Endothelial cell of umbilical vein (primary cell): ENCODE data around the gene NCBP1. TPM values are rescaled to one million over a fixed set of nuclear protein-coding genes. Genes with fewer than 3 reads are reported as not detected.

Experiments used
- BruUV-seq: library from RNA; stranded (reverse); fragments of 400-500 nt; replicated peaks from 2 replicates; lab custom pipeline; 2021; lab: Mats Ljungman, UMichigan
- CTCF ChIA-PET: fragments of 300-600, 350-600 bp; sonication (Branson Sonifier 250); formaldehyde crosslinking; loops from one replicate; lab custom pipeline; 2021; ENCODE audit warnings: antibody characterized with exemption, inconsistent platforms; lab: Charles Lee
- POLR2A ChIA-PET: fragments of 300-600, 350-600 bp; sonication (Branson Sonifier 250); formaldehyde crosslinking; loops from one replicate; lab custom pipeline; 2021; ENCODE audit warnings: antibody characterized with exemption, inconsistent platforms; lab: Charles Lee
- DNase-seq: peaks from one replicate; pipeline ENCODE4 v3.0.0-alpha.2; 2011; ENCODE audit warnings: low read depth, low spot score
- FAIRE-seq: peaks from 2 replicates; lab custom pipeline; 2011; peaks lifted over from hg19 to GRCh38; lab: Jason Lieb, UNC
- H2AFZ ChIP-seq: 2 replicates; pipeline ENCODE4 v1.6.0; 2012; ENCODE audit warnings: low read depth, low read length, control low read depth, inconsistent platforms
- H3K27ac ChIP-seq: 2 replicates; pipeline ENCODE4 v1.5.1; 2011; ENCODE audit warnings: low read depth, mild to moderate bottlenecking, control low read depth, low read length, moderate library complexity; ENCODE audit not compliant: insufficient read depth
- H3K27me3 ChIP-seq, 2 experiments: 2 replicates each; pipeline versions ENCODE4 v1.6.0 to v1.6.1; 2011; ENCODE audit warnings: low read length in 2 of 2, mixed read lengths in 1 of 2; ENCODE audit not compliant: control insufficient read depth in 2 of 2, insufficient read depth in 2 of 2
- H3K36me3 ChIP-seq, 2 experiments: 2 replicates in 1 of 2; 3 replicates in 1 of 2; pipeline ENCODE4 v1.5.1; 2011; ENCODE audit warnings: low read length in 2 of 2, mild to moderate bottlenecking in 1 of 2, moderate library complexity in 1 of 2; ENCODE audit not compliant: control insufficient read depth in 2 of 2, insufficient read depth in 2 of 2; ENCODE audit errors: extremely low read depth in 1 of 2
- H3K4me1 ChIP-seq: 3 replicates; pipeline ENCODE4 v1.5.1; 2011; ENCODE audit warnings: mild to moderate bottlenecking, low read length; ENCODE audit not compliant: control insufficient read depth, insufficient read depth; ENCODE audit errors: extremely low read depth
- H3K4me2 ChIP-seq: 2 replicates; pipeline ENCODE4 v1.6.1; 2011; ENCODE audit warnings: low read length, control low read depth, mixed read lengths; ENCODE audit not compliant: insufficient read depth
- H3K4me3 ChIP-seq, 3 experiments: fragments of 200-600 bp in 1 of 3; sonication (generic), shearing (Covaris generic) in 1 of 3; replicated peaks in 1 of 3; 2 replicates each; pipeline ENCODE4 v1.5.1; 2011 to 2016; ENCODE audit warnings: control low read depth in 3 of 3, low read length in 3 of 3, mild to moderate bottlenecking in 2 of 3, inconsistent platforms in 1 of 3, low read depth in 1 of 3, moderate library complexity in 1 of 3; ENCODE audit not compliant: insufficient read depth in 1 of 3
- H3K79me2 ChIP-seq: 2 replicates; pipeline ENCODE4 v1.6.0; 2012; ENCODE audit warnings: low read length, inconsistent platforms; ENCODE audit not compliant: control insufficient read depth, insufficient read depth
- H3K9ac ChIP-seq: replicated peaks from 2 replicates; pipeline ENCODE3; 2011; ENCODE audit warnings: low read length, control low read depth; ENCODE audit not compliant: insufficient read depth; ENCODE audit errors: extremely low read depth
- H3K9me1 ChIP-seq: replicated peaks from 3 replicates; pipeline ENCODE4 v1.6.0; 2011; ENCODE audit warnings: mild to moderate bottlenecking, low read length; ENCODE audit not compliant: control insufficient read depth, insufficient read depth; ENCODE audit errors: extremely low read depth
- H3K9me3 ChIP-seq: replicated peaks from 2 replicates; pipeline ENCODE4 v1.5.1; 2012; ENCODE audit warnings: low read length, inconsistent platforms; ENCODE audit not compliant: control insufficient read depth, insufficient read depth
- H4K20me1 ChIP-seq: replicated peaks from 2 replicates; pipeline ENCODE3; 2011; ENCODE audit warnings: mild to moderate bottlenecking, low read length; ENCODE audit not compliant: control insufficient read depth, insufficient read depth; ENCODE audit errors: extremely low read depth
- EZH2 ChIP-seq: IDR thresholded peaks from 2 replicates; pipeline ENCODE4 v1.6.1; 2012; ENCODE audit warnings: borderline replicate concordance, low read depth, mild to moderate bottlenecking, moderate library complexity, low read length, inconsistent platforms; ENCODE audit not compliant: severe bottlenecking
- FOS ChIP-seq: IDR thresholded peaks from 2 replicates; pipeline ENCODE4 v1.6.1; 2011; ENCODE audit warnings: mild to moderate bottlenecking, low read length, moderate library complexity, borderline replicate concordance; ENCODE audit not compliant: insufficient read depth
- GATA2 ChIP-seq: IDR thresholded peaks from 2 replicates; pipeline ENCODE4 v1.7.0; 2011; ENCODE audit warnings: low read depth, mild to moderate bottlenecking, moderate library complexity, mixed read lengths, low read length; ENCODE audit not compliant: insufficient read length, insufficient read depth
- JUN ChIP-seq: IDR thresholded peaks from 2 replicates; pipeline ENCODE4 v1.6.1; 2011; ENCODE audit warnings: borderline replicate concordance, low read depth; ENCODE audit not compliant: insufficient read length, insufficient read depth
- MYC ChIP-seq: IDR thresholded peaks from one replicate; pipeline ENCODE4 v1.6.1; 2011; ENCODE audit warnings: mild to moderate bottlenecking, low read depth, low read length
- POLR2A ChIP-seq: IDR thresholded peaks from 2 replicates; pipeline ENCODE4 v1.6.1; 2012; ENCODE audit warnings: low read depth, mild to moderate bottlenecking, control low read depth, low read length
- POLR2AphosphoS5 ChIP-seq: IDR thresholded peaks from 2 replicates; pipeline ENCODE4 v1.6.1; 2012; ENCODE audit warnings: low read depth, mild to moderate bottlenecking, control low read depth, low read length, moderate library complexity; ENCODE audit not compliant: insufficient read depth
- dilution Hi-C: fragments of 300-500 bp; cut with MboI; formaldehyde crosslinking; loops from one replicate; pipeline ENCODE4 v1.15.0; 2019; ENCODE audit warnings: low sequenced_read_pairs; ENCODE audit not compliant: extremely low pct_ligation_motif_present
- intact Hi-C: fragments of 100-400 bp; cut with micrococcal nuclease; formaldehyde crosslinking; loops from one replicate; pipeline ENCODE4 v1.10.0; 2022
- polyA plus RNA-seq, 4 experiments: library from polyadenylated mRNA; depleted of rRNA in 3 of 4; stranded (reverse) in 3 of 4; unstranded in 1 of 4; fragments of >200 nt; gene quantifications; 2 replicates each; pipeline versions ENCODE4 v1.2.1 to v1.2.3, GENCODE V29; 2011 to 2012; ENCODE audit warnings: missing spikeins in 1 of 4
- total RNA-seq: library from RNA; stranded (reverse); gene quantifications from 2 replicates; pipeline ENCODE4 v1.2.3, GENCODE V29; 2021
- TF ChIP-seq, protein P1 (sequence below): IDR thresholded peaks from 2 replicates; pipeline ENCODE4 v1.6.1; 2011; ENCODE audit not compliant: insufficient read depth, insufficient read length
- TF ChIP-seq, protein P2 (sequence below), 2 donors: IDR thresholded peaks; 1 replicate in 1 of 2; 2 replicates in 1 of 2; pipeline ENCODE4 v1.5.1; 2011; ENCODE audit warnings: low read length in 2 of 2, mild to moderate bottlenecking in 2 of 2, moderate library complexity in 2 of 2, control low read depth in 1 of 2, inconsistent platforms in 1 of 2, low read depth in 1 of 2; ENCODE audit not compliant: insufficient read depth in 1 of 2; ENCODE audit errors: extremely low read depth in 1 of 2

NCBP1 gene
- total and polyA plus RNA-seq, 2 donors (not counting 3 experiments of a cell fraction or from before 2014, with no cell fraction given) = 10.9 to 45.3 TPM

DNA sequence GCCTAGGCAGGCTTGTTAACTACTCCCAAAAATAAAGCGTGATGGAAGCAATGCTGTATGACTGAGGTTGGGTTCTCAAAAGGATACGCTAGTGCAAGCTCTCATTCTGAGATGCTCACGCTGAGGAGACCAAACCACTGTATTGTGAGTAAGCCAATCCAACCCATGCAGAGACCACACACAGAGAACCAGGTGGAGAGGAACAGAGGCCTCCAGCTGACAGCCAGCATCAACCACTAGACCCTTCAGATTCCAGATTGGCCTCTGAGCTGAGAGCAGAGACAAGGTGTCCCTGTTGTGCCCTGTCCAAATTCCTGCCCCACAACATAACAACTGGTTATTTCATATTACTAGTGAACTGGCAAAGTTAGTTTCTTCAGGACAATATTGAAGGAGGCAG lies 5.0 kb upstream of the NCBP1 start:
- Histone ChIP-seq H3K4me3 (no peak overlapping the region), H3K4me2 (no peak overlapping the region), H2AFZ (no peak overlapping the region), H3K79me2 (peaks cover 25% of the 10 kb centered on the region), H3K36me3 (no peaks in the 10 kb centered on the region), H3K9me1 (no peaks in the 10 kb centered on the region), H3K9me3 (no peaks in the 10 kb centered on the region), H3K9ac (no peak overlapping the region), H3K27me3 (no peaks in the 10 kb centered on the region), H3K27ac (no peak overlapping the region), H4K20me1 (no peaks in the 10 kb centered on the region), H3K4me1 (peaks cover 6% of the 10 kb centered on the region)
- BruUV-seq = no TSS peak
- TF ChIP-seq, protein P1, sequence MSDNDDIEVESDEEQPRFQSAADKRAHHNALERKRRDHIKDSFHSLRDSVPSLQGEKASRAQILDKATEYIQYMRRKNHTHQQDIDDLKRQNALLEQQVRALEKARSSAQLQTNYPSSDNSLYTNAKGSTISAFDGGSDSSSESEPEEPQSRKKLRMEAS = no peak
- TF ChIP-seq POLR2A (no peak), POLR2AphosphoS5 (no peak), GATA2 (no peak), EZH2 (no peak), FOS (no peak), MYC (no peak), JUN (no peak)
- TF ChIP-seq, protein P2, sequence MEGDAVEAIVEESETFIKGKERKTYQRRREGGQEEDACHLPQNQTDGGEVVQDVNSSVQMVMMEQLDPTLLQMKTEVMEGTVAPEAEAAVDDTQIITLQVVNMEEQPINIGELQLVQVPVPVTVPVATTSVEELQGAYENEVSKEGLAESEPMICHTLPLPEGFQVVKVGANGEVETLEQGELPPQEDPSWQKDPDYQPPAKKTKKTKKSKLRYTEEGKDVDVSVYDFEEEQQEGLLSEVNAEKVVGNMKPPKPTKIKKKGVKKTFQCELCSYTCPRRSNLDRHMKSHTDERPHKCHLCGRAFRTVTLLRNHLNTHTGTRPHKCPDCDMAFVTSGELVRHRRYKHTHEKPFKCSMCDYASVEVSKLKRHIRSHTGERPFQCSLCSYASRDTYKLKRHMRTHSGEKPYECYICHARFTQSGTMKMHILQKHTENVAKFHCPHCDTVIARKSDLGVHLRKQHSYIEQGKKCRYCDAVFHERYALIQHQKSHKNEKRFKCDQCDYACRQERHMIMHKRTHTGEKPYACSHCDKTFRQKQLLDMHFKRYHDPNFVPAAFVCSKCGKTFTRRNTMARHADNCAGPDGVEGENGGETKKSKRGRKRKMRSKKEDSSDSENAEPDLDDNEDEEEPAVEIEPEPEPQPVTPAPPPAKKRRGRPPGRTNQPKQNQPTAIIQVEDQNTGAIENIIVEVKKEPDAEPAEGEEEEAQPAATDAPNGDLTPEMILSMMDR (IDR thresholded peaks at IDR 0.05; ENCODE audit: extremely low read depth in 1 of 2, insufficient read depth in 1 of 2, low read depth in 1 of 2, low read length in 2 of 2) = no peak
- no peak for DNase-seq
- CTCF ChIA-PET = interaction anchor here (0.7 to 3.7 kb wide), 2 partner anchors 13 to 30 kb away, joined by 3 to 28 read pairs; no protein-coding TSS in a partner anchor
- POLR2A ChIA-PET = no interaction called here
- no peak for FAIRE-seq
- intact Hi-C loops = no loop called here
- dilution Hi-C loops = no loop called here
